GM23248 (cell line): ENCODE measurements around the gene TBL1X. TPM values are rescaled to one million over a fixed set of nuclear protein-coding genes. Genes with fewer than 3 reads are reported as not detected.

Source experiments
- DNase-seq: peaks from one replicate; pipeline ENCODE4 v3.0.0-alpha.2; 2015
- H2AFZ ChIP-seq: fragments of 200-600 bp; sonication (generic); 2 replicates; pipeline ENCODE4 v1.6.1; 2016; ENCODE audit warnings: antibody characterized with exemption
- H3F3A ChIP-seq: fragments of 200-600 bp; sonication (generic); 2 replicates; pipeline ENCODE4 v1.6.1; 2016; ENCODE audit warnings: mild to moderate bottlenecking, antibody characterized with exemption, mixed run types; ENCODE audit not compliant: insufficient read depth
- H3K27ac ChIP-seq: fragments of 200-600 bp; sonication (generic); 2 replicates; pipeline ENCODE4 v1.5.1; 2016; ENCODE audit warnings: mild to moderate bottlenecking
- H3K27me3 ChIP-seq: fragments of 200-600 bp; sonication (generic); replicated peaks from 2 replicates; pipeline ENCODE4 v1.6.1; 2016; ENCODE audit warnings: mild to moderate bottlenecking; ENCODE audit not compliant: insufficient read depth
- H3K36me3 ChIP-seq: fragments of 200-600 bp; sonication (generic); 2 replicates; pipeline ENCODE4 v1.6.1; 2016; ENCODE audit warnings: low read depth, mild to moderate bottlenecking
- H3K4me1 ChIP-seq: fragments of 200-600 bp; sonication (generic); 2 replicates; pipeline ENCODE4 v1.6.1; 2016; ENCODE audit warnings: mild to moderate bottlenecking; ENCODE audit not compliant: insufficient read depth
- H3K4me2 ChIP-seq: fragments of 200-600 bp; sonication (generic); one replicate; pipeline ENCODE4 v1.6.1; 2016; ENCODE audit warnings: mild to moderate bottlenecking; ENCODE audit not compliant: unreplicated experiment
- H3K4me3 ChIP-seq: fragments of 200-600 bp; sonication (generic); 2 replicates; pipeline ENCODE4 v1.5.1; 2016; ENCODE audit warnings: mild to moderate bottlenecking
- H3K79me2 ChIP-seq: fragments of 200-600 bp; sonication (generic); 2 replicates; pipeline ENCODE4 v1.6.1; 2016; ENCODE audit warnings: mild to moderate bottlenecking; ENCODE audit not compliant: insufficient read depth
- H3K9ac ChIP-seq: fragments of 200-600 bp; sonication (generic); 2 replicates; pipeline ENCODE4 v1.6.1; 2016; ENCODE audit warnings: mild to moderate bottlenecking
- H3K9me2 ChIP-seq: fragments of 200-600 bp; sonication (generic); 2 replicates; pipeline ENCODE4 v1.6.1; 2016; ENCODE audit warnings: mixed run types, mild to moderate bottlenecking, moderate library complexity; ENCODE audit not compliant: insufficient read depth
- H3K9me3 ChIP-seq: fragments of 200-600 bp; sonication (generic); one replicate; pipeline ENCODE4 v1.6.1; 2017; ENCODE audit warnings: low read depth
- H4K20me1 ChIP-seq: fragments of 200-600 bp; sonication (generic); 2 replicates; pipeline ENCODE4 v1.6.0; 2016; ENCODE audit not compliant: insufficient read depth
- EZH2 ChIP-seq: fragments of 200-600 bp; sonication (generic); IDR thresholded peaks from 2 replicates; pipeline ENCODE4 v1.6.1; 2018; ENCODE audit warnings: antibody characterized with exemption, mild to moderate bottlenecking; ENCODE audit not compliant: insufficient read depth, poor library complexity, severe bottlenecking
- EZH2phosphoT487 ChIP-seq: fragments of 200-600 bp; sonication (generic); IDR thresholded peaks from 2 replicates; pipeline ENCODE4 v1.6.1; 2018; ENCODE audit warnings: antibody characterized with exemption, moderate library complexity, mild to moderate bottlenecking, low read depth; ENCODE audit not compliant: insufficient read depth
- WGBS, 2 experiments: methylation state at CpG; one replicate each; pipeline ENCODE4 v1.1.6; 2015 to 2017; ENCODE audit warnings: low lambda C conversion rate in 2 of 2, low coverage in 1 of 2; ENCODE audit errors: missing lambda C conversion rate in 2 of 2; 5-methylcytosine and 5-hydroxymethylcytosine counted together
- in situ Hi-C: fragments of 300-500 bp; cut with MboI; formaldehyde crosslinking; loops from 2 replicates; pipeline ENCODE4 v1.15.0; 2020
- polyA plus RNA-seq: library from polyadenylated mRNA; unstranded; fragments of >200 nt; fragmentation: Nextera tagmentation; extraction: Ambion mirVana; gene quantifications from 2 replicates; pipeline ENCODE4 v1.2.1, GENCODE V29; 2016
- total RNA-seq: library from RNA; depleted of rRNA; stranded (reverse); fragments of >200 nt; shearing (Covaris generic); gene quantifications from 2 replicates; pipeline ENCODE4 v1.2.3, GENCODE V29; 2014

The TBL1X gene
- total and polyA plus RNA-seq, 2 experiments from 2014 or later, result 8.2 to 26.8 TPM

DNA sequence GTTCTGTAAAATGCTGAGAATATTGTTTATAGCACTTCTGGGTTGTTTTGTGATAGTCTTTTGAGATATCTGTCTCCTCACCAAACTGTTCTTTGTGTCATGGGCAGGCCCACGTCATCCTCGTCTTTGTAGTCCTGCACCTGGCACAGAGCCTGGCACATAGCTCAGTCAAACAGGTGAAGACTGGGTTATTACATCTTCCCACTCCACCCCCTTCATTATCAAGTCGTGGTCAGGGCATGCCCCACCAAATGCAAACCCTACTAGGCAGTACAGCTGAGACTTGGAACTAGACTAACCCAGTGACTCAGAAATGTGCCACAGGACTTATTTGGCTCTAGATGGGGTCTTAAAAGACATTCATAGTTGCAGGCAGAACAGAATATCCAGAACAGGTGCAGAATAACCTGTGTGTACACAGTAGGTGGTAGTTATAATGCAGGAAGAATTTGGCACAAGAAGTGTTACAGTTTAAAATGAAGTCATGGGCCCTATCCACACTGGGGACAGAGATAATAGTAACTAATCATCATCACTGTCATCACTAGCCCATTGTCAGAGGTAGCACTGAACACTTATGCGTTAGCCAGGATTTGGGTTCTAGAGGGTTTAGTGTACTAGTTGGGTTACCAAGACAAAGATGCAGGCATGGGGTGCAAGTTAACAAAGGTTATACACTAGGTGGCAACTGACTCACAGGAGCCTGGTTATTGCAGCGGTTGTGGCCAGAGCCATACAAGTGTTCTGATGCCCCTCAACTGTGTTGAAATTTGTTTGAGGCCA lies 74.9 kb downstream of the TBL1X start:
- Histone ChIP-seq H2AFZ (no peak overlapping the region), H3K9ac (no peak overlapping the region), H3K36me3 (no peaks in the 10 kb centered on the region), H3F3A (0 out of 2 replicates have a peak, but pooled peaks cover 6% of the 10 kb centered on the region), H3K4me1 (peaks cover 8% of the 10 kb centered on the region), H4K20me1 (no peaks in the 10 kb centered on the region), H3K9me3 (no peaks in the 10 kb centered on the region), H3K27me3 (no peaks in the 10 kb centered on the region), H3K4me3 (no peak overlapping the region), H3K9me2 (no peaks in the 10 kb centered on the region), H3K4me2 (no peak overlapping the region), H3K27ac (no peak overlapping the region), H3K79me2 (peaks cover 29% of the 10 kb centered on the region)
- WGBS, 2 experiments, result 64 to 68% methylated on average over 5 of the region's 5 CpGs
- TF ChIP-seq EZH2phosphoT487 (no peak), EZH2 (no peak)
- no peak for DNase-seq
- in situ Hi-C loops, result no loop called here

DNA sequence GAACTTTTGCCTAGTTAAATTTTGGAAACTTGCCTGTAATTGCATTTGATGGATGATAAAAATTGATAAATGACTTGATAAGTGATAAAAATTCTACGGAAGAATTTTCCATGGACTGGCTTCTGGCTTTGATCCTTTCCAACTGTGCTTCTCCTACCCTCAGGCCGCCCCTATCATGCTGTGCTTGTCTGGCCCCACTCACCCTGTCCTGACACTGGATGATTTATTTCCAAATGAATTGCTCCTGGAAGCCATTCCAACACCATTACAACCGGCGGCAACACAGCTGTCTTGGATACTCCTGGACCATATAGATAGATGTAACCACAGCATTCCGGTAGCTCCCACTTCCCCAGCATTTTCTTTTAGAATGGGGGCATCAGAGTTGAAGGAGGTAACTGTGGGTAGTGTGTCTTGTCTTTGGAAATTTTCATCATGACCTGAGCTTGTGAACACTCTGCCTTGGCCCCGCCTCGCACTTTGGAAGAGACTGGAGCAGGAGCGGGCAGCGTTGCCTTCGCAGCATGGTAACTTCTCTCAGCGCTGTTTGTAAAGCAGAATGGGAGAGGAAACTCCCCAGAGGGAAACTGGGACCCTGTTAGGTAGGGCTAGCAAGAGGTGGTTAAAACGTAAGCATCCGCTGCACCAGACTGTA lies 77.4 kb downstream of the TBL1X start:
- no peaks in the 10 kb centered on the region for H4K20me1 ChIP-seq
- in situ Hi-C loops, result no loop called here
- TF ChIP-seq EZH2phosphoT487, result no peak
- no peak for TF ChIP-seq EZH2
- H3K4me1 ChIP-seq, result no peaks in the 10 kb centered on the region
- H3K9me2 ChIP-seq, result no peaks in the 10 kb centered on the region
- no peak overlapping the region for H3K4me2 ChIP-seq
- 98% methylated on average over 13 of the region's 13 CpGs for WGBS, 2 experiments
- H3F3A ChIP-seq, result no peaks in the 10 kb centered on the region
- no peaks in the 10 kb centered on the region for H3K27me3 ChIP-seq
- DNase-seq, result no peak
- H3K9ac ChIP-seq, result no peak overlapping the region
- H3K9me3 ChIP-seq, result no peaks in the 10 kb centered on the region
- no peak overlapping the region for H3K27ac ChIP-seq
- no peak overlapping the region for H2AFZ ChIP-seq
- no peak overlapping the region for H3K4me3 ChIP-seq
- peaks cover 23% of the 10 kb centered on the region for H3K79me2 ChIP-seq
- H3K36me3 ChIP-seq, result no peaks in the 10 kb centered on the region

DNA sequence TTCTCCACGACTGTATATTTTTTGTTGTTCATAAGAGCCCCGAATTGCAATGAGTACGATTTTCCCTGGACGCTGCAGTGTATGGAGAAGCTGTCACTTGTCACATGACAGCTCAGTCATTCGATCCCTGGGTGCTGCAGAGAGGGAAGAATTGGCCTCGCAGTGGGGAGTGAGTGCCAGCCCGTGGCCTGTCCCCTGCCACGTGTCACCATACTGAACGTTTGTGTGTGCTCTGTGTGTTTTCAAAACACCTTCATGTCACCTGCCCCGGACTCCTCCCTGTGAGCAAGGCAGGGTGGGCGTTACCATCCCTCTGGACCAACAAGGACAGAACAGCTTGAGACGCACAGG lies 77.9 kb downstream of the TBL1X start:
- no peak overlapping the region for H3K4me2 ChIP-seq
- WGBS, 2 experiments, result 78 to 97% methylated on average over 7 to 12 of the region's 12 CpGs
- H3K4me1 ChIP-seq, result no peaks in the 10 kb centered on the region
- no peak overlapping the region for H3K4me3 ChIP-seq
- H3K79me2 ChIP-seq, result peaks cover 19% of the 10 kb centered on the region
- no peak overlapping the region for H3K27ac ChIP-seq
- no peaks in the 10 kb centered on the region for H3K9me3 ChIP-seq
- H2AFZ ChIP-seq, result no peak overlapping the region
- H3K36me3 ChIP-seq, result no peaks in the 10 kb centered on the region
- no peaks in the 10 kb centered on the region for H3F3A ChIP-seq
- TF ChIP-seq EZH2, result no peak
- no peak for TF ChIP-seq EZH2phosphoT487
- in situ Hi-C loops, result no loop called here
- no peaks in the 10 kb centered on the region for H3K27me3 ChIP-seq
- no peak overlapping the region for H3K9ac ChIP-seq
- H3K9me2 ChIP-seq, result no peaks in the 10 kb centered on the region
- DNase-seq, result no peak
- no peaks in the 10 kb centered on the region for H4K20me1 ChIP-seq

DNA sequence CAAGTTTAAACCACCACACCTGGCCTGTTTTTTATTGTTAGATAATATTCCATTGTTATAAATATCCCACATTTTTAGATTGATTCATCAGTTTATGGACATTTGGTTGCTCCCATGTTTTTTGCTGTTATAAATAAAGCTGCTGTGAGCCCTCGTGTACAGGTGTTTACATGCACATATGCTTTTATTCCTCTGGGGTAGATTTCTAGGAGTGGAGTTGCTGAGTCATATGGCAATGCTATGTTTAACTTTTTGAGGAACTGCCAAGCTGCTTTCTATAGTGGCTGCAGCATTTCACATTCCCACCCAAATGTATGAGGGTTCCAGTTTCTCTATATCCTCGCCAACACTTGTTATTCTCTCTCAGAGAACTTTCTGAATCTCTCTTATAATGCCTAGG lies 90.5 kb downstream of the TBL1X start:
- DNase-seq, result peak; percentile 8

More for the DNA sequence above, 90.5 kb downstream of the TBL1X start:
- H3K27me3 ChIP-seq, result no peaks in the 10 kb centered on the region
- H3K36me3 ChIP-seq, result no peaks in the 10 kb centered on the region
- no peak overlapping the region for H3K27ac ChIP-seq
- TF ChIP-seq EZH2phosphoT487 (no peak), EZH2 (no peak)
- H3F3A ChIP-seq, result no peaks in the 10 kb centered on the region
- no peaks in the 10 kb centered on the region for H3K9me2 ChIP-seq
- H3K9ac ChIP-seq, result no peak overlapping the region
- in situ Hi-C loops, result no loop called here
- H3K9me3 ChIP-seq, result no peaks in the 10 kb centered on the region
- H3K4me2 ChIP-seq, result no peak overlapping the region
- H3K4me1 ChIP-seq, result no peaks in the 10 kb centered on the region
- peaks cover 61% of the 10 kb centered on the region for H3K79me2 ChIP-seq
- no peaks in the 10 kb centered on the region for H4K20me1 ChIP-seq
- 82 to 89% methylated on average over 2 of the region's 2 CpGs for WGBS, 2 experiments
- no peak overlapping the region for H2AFZ ChIP-seq
- no peak overlapping the region for H3K4me3 ChIP-seq
